DOHH2 (cell line): ENCODE measurements around the gene C1QL3.

Experiments
- H3F3A ChIP-seq: fragments of 200-600 bp; sonication (generic), shearing (Covaris generic); 2 replicates; pipeline ENCODE4 v1.6.0; 2016; ENCODE audit warnings: antibody characterized with exemption, mild to moderate bottlenecking; ENCODE audit not compliant: control insufficient read depth, insufficient read depth
- H3K27ac ChIP-seq: fragments of 200-600 bp; sonication (generic); 2 replicates; pipeline ENCODE4 v1.5.1; 2014; ENCODE audit warnings: low read depth, mild to moderate bottlenecking, low read length, moderate library complexity
- H3K27me3 ChIP-seq: fragments of 200-600 bp; sonication (generic); 2 replicates; pipeline ENCODE4 v1.6.1; 2014; ENCODE audit warnings: mild to moderate bottlenecking, low read length, mixed read lengths; ENCODE audit not compliant: control insufficient read depth
- H3K36me3 ChIP-seq: fragments of 200-600 bp; sonication (generic); 2 replicates; pipeline ENCODE4 v1.6.1; 2014; ENCODE audit warnings: mild to moderate bottlenecking, low read length, moderate library complexity, mixed read lengths; ENCODE audit not compliant: control insufficient read depth
- H3K4me1 ChIP-seq: fragments of 200-600 bp; sonication (generic); 2 replicates; pipeline ENCODE4 v1.6.1; 2014; ENCODE audit warnings: mild to moderate bottlenecking, low read length, mixed read lengths; ENCODE audit not compliant: control insufficient read depth
- H3K4me2 ChIP-seq: fragments of 200-600 bp; sonication (generic); 2 replicates; pipeline ENCODE4 v1.6.0; 2014; ENCODE audit warnings: mild to moderate bottlenecking, low read length, moderate library complexity
- H3K4me3 ChIP-seq: fragments of 200-600 bp; sonication (generic); 2 replicates; pipeline ENCODE4 v1.5.1; 2014; ENCODE audit warnings: mild to moderate bottlenecking, low read length, mixed read lengths
- H3K79me2 ChIP-seq: fragments of 200-600 bp; sonication (generic); 2 replicates; pipeline ENCODE4 v1.6.1; 2014; ENCODE audit warnings: mild to moderate bottlenecking, low read length, mixed read lengths; ENCODE audit not compliant: control insufficient read depth
- H3K9me2 ChIP-seq: fragments of 200-600 bp; sonication (generic); replicated peaks from 2 replicates; pipeline ENCODE4 v1.6.1; 2014; ENCODE audit warnings: mild to moderate bottlenecking, low read length, mixed read lengths; ENCODE audit not compliant: control insufficient read depth
- H3K9me3 ChIP-seq: fragments of 200-600 bp; sonication (generic); 2 replicates; pipeline ENCODE4 v1.6.1; 2014; ENCODE audit warnings: antibody characterized with exemption, low read length, mixed read lengths; ENCODE audit not compliant: control insufficient read depth, insufficient read depth
- H4K20me1 ChIP-seq: fragments of 200-600 bp; sonication (generic); 2 replicates; pipeline ENCODE4 v1.6.0; 2014; ENCODE audit warnings: low read depth, mild to moderate bottlenecking, antibody characterized with exemption, low read length, moderate library complexity; ENCODE audit not compliant: control insufficient read depth, insufficient read depth
- EZH2phosphoT487 ChIP-seq: fragments of 200-600 bp; sonication (generic); IDR thresholded peaks from 2 replicates; pipeline ENCODE4 v1.6.1; 2017; ENCODE audit warnings: borderline replicate concordance, mild to moderate bottlenecking, antibody characterized with exemption, low read length, moderate library complexity, mixed read lengths
- TF ChIP-seq, protein P1 (sequence below): fragments of 200-600 bp; sonication (generic); IDR thresholded peaks from one replicate; pipeline ENCODE4 v1.5.1; 2014; ENCODE audit warnings: antibody characterized with exemption, mild to moderate bottlenecking, low read depth, low read length; ENCODE audit not compliant: poor library complexity, severe bottlenecking

Gene C1QL3

DNA sequence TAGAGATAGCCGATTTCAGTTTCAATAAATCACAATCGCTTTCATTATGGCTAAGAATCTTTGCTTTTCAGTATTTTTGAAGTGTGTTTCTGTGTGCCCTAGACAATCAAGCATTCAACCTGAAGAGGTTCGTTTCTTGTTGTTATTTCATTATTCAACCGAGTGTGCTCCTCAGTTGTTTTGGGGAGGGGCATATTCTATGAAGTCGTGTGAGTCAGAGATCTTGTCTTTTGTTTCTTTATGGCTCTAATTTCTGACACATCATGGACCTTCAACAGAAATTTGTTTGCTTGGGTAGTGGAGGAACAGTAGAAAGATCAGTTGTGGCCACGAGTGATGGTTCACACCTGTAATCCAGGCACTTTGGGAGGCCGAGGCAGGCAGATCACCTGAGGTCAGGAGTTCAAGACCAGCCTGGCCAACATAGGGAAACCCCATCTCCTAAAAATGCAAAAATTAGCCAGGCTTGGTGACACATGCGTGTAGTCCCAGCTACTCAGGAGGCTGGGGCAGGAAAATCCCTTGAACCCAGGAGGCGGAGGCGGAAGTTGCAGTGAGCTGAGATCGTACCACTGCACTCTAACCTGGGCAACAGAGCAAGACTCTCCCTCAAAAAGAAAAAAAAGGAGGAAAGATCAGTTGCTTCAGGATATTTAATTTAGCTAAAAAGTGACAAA is 38.3 kb downstream of the C1QL3 start:
- H3K4me3 ChIP-seq = no peak overlapping the region
- H3K27ac ChIP-seq = no peak overlapping the region
- H3K4me1 ChIP-seq = no peaks in the 10 kb centered on the region
- H4K20me1 ChIP-seq = no peaks in the 10 kb centered on the region
- no peaks in the 10 kb centered on the region for H3K9me2 ChIP-seq
- H3K27me3 ChIP-seq = no peaks in the 10 kb centered on the region
- H3K4me2 ChIP-seq = no peak overlapping the region
- TF ChIP-seq, protein P1, sequence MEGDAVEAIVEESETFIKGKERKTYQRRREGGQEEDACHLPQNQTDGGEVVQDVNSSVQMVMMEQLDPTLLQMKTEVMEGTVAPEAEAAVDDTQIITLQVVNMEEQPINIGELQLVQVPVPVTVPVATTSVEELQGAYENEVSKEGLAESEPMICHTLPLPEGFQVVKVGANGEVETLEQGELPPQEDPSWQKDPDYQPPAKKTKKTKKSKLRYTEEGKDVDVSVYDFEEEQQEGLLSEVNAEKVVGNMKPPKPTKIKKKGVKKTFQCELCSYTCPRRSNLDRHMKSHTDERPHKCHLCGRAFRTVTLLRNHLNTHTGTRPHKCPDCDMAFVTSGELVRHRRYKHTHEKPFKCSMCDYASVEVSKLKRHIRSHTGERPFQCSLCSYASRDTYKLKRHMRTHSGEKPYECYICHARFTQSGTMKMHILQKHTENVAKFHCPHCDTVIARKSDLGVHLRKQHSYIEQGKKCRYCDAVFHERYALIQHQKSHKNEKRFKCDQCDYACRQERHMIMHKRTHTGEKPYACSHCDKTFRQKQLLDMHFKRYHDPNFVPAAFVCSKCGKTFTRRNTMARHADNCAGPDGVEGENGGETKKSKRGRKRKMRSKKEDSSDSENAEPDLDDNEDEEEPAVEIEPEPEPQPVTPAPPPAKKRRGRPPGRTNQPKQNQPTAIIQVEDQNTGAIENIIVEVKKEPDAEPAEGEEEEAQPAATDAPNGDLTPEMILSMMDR = no peak
- no peak for TF ChIP-seq EZH2phosphoT487
- no peaks in the 10 kb centered on the region for H3F3A ChIP-seq
- no peaks in the 10 kb centered on the region for H3K9me3 ChIP-seq
- no peaks in the 10 kb centered on the region for H3K79me2 ChIP-seq
- peaks cover 14% of the 10 kb centered on the region for H3K36me3 ChIP-seq

DNA sequence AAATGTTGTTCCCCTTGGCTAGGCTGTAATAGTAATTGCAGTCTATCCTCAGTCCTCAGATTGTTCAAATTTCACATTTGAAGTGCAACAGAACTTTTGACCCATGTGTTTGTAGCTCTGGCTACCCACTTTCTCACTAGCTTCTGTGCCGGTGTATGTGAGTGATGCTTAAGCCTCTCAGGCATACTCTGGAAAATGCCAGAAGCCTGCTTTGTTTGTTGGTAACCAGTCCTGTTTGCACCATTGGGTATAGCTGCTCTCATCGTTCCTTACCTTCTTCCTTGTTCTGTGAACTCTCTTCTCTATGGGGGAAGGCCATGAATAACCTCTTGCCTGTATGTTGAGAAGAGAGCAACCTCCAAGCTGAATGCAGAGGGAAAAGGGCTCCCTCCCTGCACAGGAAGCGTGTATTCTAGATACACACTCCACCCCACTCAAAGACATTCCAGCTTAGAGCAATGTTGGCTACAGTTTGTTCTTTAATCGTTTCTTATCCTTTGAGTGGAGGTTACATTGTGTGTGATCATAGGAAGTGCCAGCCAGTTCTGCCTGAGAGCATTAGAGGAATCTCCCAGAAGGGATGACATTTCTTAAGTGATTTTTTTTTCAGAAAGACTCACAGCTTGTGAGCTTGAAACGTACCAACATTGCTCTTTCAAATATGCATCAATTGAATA is 40.5 kb downstream of the C1QL3 start:
- Histone ChIP-seq H4K20me1 (no peaks in the 10 kb centered on the region), H3K36me3 (peaks cover 3% of the 10 kb centered on the region), H3K9me2 (no peaks in the 10 kb centered on the region), H3K27ac (no peak overlapping the region), H3K9me3 (no peaks in the 10 kb centered on the region), H3K79me2 (no peaks in the 10 kb centered on the region), H3K4me3 (no peak overlapping the region), H3K27me3 (no peaks in the 10 kb centered on the region), H3K4me1 (no peaks in the 10 kb centered on the region), H3F3A (no peaks in the 10 kb centered on the region), H3K4me2 (no peak overlapping the region)
- no peak for TF ChIP-seq EZH2phosphoT487
- TF ChIP-seq, protein P1 = no peak

DNA sequence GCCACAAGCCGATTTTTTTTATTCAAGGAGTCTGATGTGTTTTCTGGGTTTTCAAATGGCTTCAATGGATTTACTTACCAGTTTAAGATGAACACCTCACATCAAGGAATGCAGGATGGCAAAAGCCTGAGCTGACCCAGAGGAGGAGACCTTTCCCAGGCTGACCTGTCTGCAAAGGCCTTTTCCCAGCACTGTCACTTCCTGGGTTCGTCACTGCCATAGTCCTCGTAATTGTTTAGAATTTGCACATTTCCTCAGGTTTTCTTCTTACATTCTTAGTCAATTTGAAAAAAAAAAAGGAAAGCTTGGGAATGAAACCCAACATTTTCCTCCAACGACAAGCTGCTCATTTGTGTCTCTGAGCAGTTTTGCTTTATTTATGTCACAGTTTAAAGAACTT is 42.9 kb downstream of the C1QL3 start:
- TF ChIP-seq, protein P1 = no peak
- TF ChIP-seq EZH2phosphoT487 = no peak
- no peaks in the 10 kb centered on the region for H3F3A ChIP-seq
- no peaks in the 10 kb centered on the region for H4K20me1 ChIP-seq
- no peaks in the 10 kb centered on the region for H3K4me1 ChIP-seq
- H3K4me3 ChIP-seq = no peak overlapping the region
- no peaks in the 10 kb centered on the region for H3K36me3 ChIP-seq
- no peaks in the 10 kb centered on the region for H3K9me3 ChIP-seq
- no peak overlapping the region for H3K4me2 ChIP-seq
- no peak overlapping the region for H3K27ac ChIP-seq
- no peaks in the 10 kb centered on the region for H3K27me3 ChIP-seq
- H3K79me2 ChIP-seq = no peaks in the 10 kb centered on the region
- no peaks in the 10 kb centered on the region for H3K9me2 ChIP-seq
